HG03354 (cell line): ENCODE data around the gene DUSP19.

Experiments
- ATAC-seq: cut with Tn5 transposase; IDR thresholded peaks from one replicate; pipeline ENCODE4 v1.9.1; 2021; ENCODE audit warnings: mild to moderate bottlenecking; ENCODE audit not compliant: unreplicated experiment, poor library complexity, severe bottlenecking

Gene DUSP19

GRCh38 chr2:183060571-183061231 lies 17.8 kb upstream of the DUSP19 start:
- ATAC-seq, result no peak

GRCh38 chr2:183063083-183063482 lies 15.5 kb upstream of the DUSP19 start:
- ATAC-seq, result peak; percentile 94

- no peak for ATAC-seq
Measured at GRCh38 chr2:183068561-183068960, 10.0 kb upstream of the DUSP19 start.

GRCh38 chr2:183069174-183069573 lies 9.4 kb upstream of the DUSP19 start:
- ATAC-seq, result no peak

- ATAC-seq, result no peak
Measured at GRCh38 chr2:183070942-183071844, 7.4 kb upstream of the DUSP19 start.

GRCh38 chr2:183072177-183072576 lies 6.4 kb upstream of the DUSP19 start:
- no peak for ATAC-seq

- ATAC-seq, result no peak
Measured at GRCh38 chr2:183078163-183078463, 434 bp upstream of the DUSP19 start.

- peak; percentile 49 for ATAC-seq
Measured at GRCh38 chr2:183079139-183079775, 710 bp downstream of the DUSP19 start.

GRCh38 chr2:183081911-183082310 lies 3.4 kb downstream of the DUSP19 start:
- no peak for ATAC-seq

- ATAC-seq, result peak; percentile 75
Measured at GRCh38 chr2:183088061-183088460, 9.5 kb downstream of the DUSP19 start.

GRCh38 chr2:183089192-183089851 lies 10.8 kb downstream of the DUSP19 start:
- ATAC-seq, result peak; percentile 43

- no peak for ATAC-seq
Measured at GRCh38 chr2:183091318-183091953, 12.9 kb downstream of the DUSP19 start.

- no peak for ATAC-seq
Measured at GRCh38 chr2:183091954-183092345, 13.4 kb downstream of the DUSP19 start.

GRCh38 chr2:183093857-183094657 lies 15.5 kb downstream of the DUSP19 start:
- ATAC-seq, result peak; percentile 88

- ATAC-seq, result no peak
Measured at GRCh38 chr2:183105402-183106134, 27.0 kb downstream of the DUSP19 start.

- no peak for ATAC-seq
Measured at GRCh38 chr2:183112577-183112976, 34.0 kb downstream of the DUSP19 start.

GRCh38 chr2:183113630-183114029 lies 35.1 kb downstream of the DUSP19 start:
- no peak for ATAC-seq

- ATAC-seq, result no peak
Measured at GRCh38 chr2:183117226-183117625, 38.7 kb downstream of the DUSP19 start.
